GM12892 (cell line): ENCODE measurements around the gene FCRL6.

Experiments
- POLR2A ChIP-seq: IDR thresholded peaks from 2 replicates; pipeline ENCODE4 v1.6.1; 2011; ENCODE audit warnings: low read depth, low read length, control low read depth
- POLR2AphosphoS5 ChIP-seq: IDR thresholded peaks from 2 replicates; pipeline ENCODE4 v1.6.1; 2011; ENCODE audit warnings: low read depth, low read length, control low read depth

GRCh38 chr1:159856576-159856975, 54.4 kb downstream of the FCRL6 start:
- no peak for TF ChIP-seq POLR2A
- TF ChIP-seq POLR2AphosphoS5, result no peak
